ENCODE measurements around the gene CCSER1.

CCSER1 gene

DNA sequence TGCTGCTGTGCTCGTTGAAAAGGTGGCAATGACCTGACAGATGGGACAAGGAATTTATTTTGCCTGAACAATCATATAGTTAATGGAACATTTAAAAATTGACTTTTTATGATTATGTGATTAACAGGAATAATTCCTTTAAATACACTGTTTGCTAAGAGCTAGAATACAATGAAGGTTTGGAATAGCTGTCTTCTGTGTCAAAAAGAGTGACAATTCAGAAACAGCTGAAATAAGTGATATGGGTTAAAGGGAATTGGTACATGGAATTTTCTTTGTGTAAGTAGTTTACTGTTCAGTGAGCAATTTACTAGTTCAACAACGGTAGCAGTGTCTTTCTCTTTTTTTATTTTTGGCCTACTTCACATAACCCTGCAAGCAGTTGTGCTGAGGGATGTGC is 1093.1 kb downstream of the CCSER1 start:
- H3K4me3 ChIP-seq (ENCODE audit: low read length in 2 of 2), result no peak overlapping the region
- H3K18ac ChIP-seq (ENCODE audit: low read length), result no peak overlapping the region
- no peak overlapping the region for H3K9ac ChIP-seq (ENCODE audit: low read depth, low read length, poor library complexity)
- no CpG with 5 or more reads among the region's 2 CpGs for WGBS, 2 donors (ENCODE audit: extremely low coverage in 2 of 2, insufficient read length in 2 of 2, insufficient replicate concordance in 1 of 2)
- no peak overlapping the region for H2BK15ac ChIP-seq (ENCODE audit: low read length)
- H3K4ac ChIP-seq (ENCODE audit: low read length), result no peak overlapping the region
- H4K8ac ChIP-seq (ENCODE audit: low read depth, low read length), result no peak overlapping the region
- no peaks in the 10 kb centered on the region for H3K36me3 ChIP-seq (replicated peaks in 1 of 2; ENCODE audit: control insufficient read depth in 2 of 2, insufficient read depth in 2 of 2, low read length in 2 of 2)
- no peak overlapping the region for H3K4me2 ChIP-seq (ENCODE audit: insufficient read depth, low read length, poor library complexity, severe bottlenecking)
- no peak overlapping the region for H3K27ac ChIP-seq (replicated peaks; ENCODE audit: low read length)
- H3K79me1 ChIP-seq (ENCODE audit: low read depth, low read length), result no peaks in the 10 kb centered on the region
- no peaks in the 10 kb centered on the region for H3K4me1 ChIP-seq (ENCODE audit: control insufficient read depth in 2 of 2, insufficient read depth in 1 of 2, low read depth in 1 of 2, low read length in 2 of 2)
- no peaks in the 10 kb centered on the region for H3K27me3 ChIP-seq (ENCODE audit: control insufficient read depth in 3 of 3, insufficient read depth in 3 of 3, low read depth in 1 of 3, low read length in 3 of 3)
- no peak for DNase-seq (ENCODE audit: low spot score)
- H3K14ac ChIP-seq (ENCODE audit: low read length), result no peak overlapping the region
- no peak overlapping the region for H4K91ac ChIP-seq (ENCODE audit: low read depth, low read length, poor library complexity)
- no peak overlapping the region for H2BK5ac ChIP-seq (ENCODE audit: low read length)
- no peak overlapping the region for H2AFZ ChIP-seq (ENCODE audit: low read length)
- H2AK5ac ChIP-seq (ENCODE audit: low read depth, low read length), result no peak overlapping the region
- no peak overlapping the region for H2BK12ac ChIP-seq (ENCODE audit: low read length)
- no peak overlapping the region for H3K23ac ChIP-seq (ENCODE audit: low read depth, low read length, poor library complexity)
- H2BK120ac ChIP-seq (ENCODE audit: low read depth, low read length), result no peak overlapping the region
- H3K9me3 ChIP-seq (replicated peaks in 1 of 2; ENCODE audit: control insufficient read depth in 2 of 2, insufficient read depth in 1 of 2, low read depth in 1 of 2, low read length in 2 of 2), result no peaks in the 10 kb centered on the region

DNA sequence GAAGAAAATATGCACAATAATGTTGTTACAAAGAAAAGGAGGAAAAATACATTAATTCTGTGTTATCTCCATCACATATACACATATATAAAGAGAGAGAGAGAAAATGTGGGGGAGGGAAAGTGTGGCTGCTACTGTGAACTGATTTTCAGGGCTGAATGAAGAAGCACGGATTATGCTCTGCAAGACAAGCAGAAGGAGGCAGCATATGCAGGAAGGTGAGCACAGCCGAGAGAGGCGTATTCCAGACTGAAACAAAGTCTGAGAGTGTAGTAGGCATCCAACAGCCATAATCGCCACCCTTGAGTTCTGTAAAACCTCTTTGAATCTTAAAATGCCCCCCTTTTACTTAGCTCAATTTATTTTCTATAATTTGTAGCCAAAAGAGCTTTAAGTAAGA is 1094.8 kb downstream of the CCSER1 start:
- H2BK15ac ChIP-seq (ENCODE audit: low read length), result no peak overlapping the region
- no peaks in the 10 kb centered on the region for H3K79me1 ChIP-seq (ENCODE audit: low read depth, low read length)
- no peak for DNase-seq (ENCODE audit: low spot score)
- no peak overlapping the region for H3K4ac ChIP-seq (ENCODE audit: low read length)
- no peak overlapping the region for H3K14ac ChIP-seq (ENCODE audit: low read length)
- no peak overlapping the region for H2BK5ac ChIP-seq (ENCODE audit: low read length)
- no peak overlapping the region for H4K91ac ChIP-seq (ENCODE audit: low read depth, low read length, poor library complexity)
- no peak overlapping the region for H3K23ac ChIP-seq (ENCODE audit: low read depth, low read length, poor library complexity)
- no peaks in the 10 kb centered on the region for H3K27me3 ChIP-seq (ENCODE audit: control insufficient read depth in 3 of 3, insufficient read depth in 3 of 3, low read depth in 1 of 3, low read length in 3 of 3)
- WGBS, 2 donors (ENCODE audit: extremely low coverage in 2 of 2, insufficient read length in 2 of 2, insufficient replicate concordance in 1 of 2), result no CpG with 5 or more reads among the region's 4 CpGs
- no peak overlapping the region for H3K27ac ChIP-seq (replicated peaks; ENCODE audit: low read length)
- H3K4me1 ChIP-seq (ENCODE audit: control insufficient read depth in 2 of 2, insufficient read depth in 1 of 2, low read depth in 1 of 2, low read length in 2 of 2), result no peaks in the 10 kb centered on the region
- no peak overlapping the region for H4K8ac ChIP-seq (ENCODE audit: low read depth, low read length)
- no peak overlapping the region for H2AK5ac ChIP-seq (ENCODE audit: low read depth, low read length)
- no peak overlapping the region for H2BK12ac ChIP-seq (ENCODE audit: low read length)
- no peaks in the 10 kb centered on the region for H3K9me3 ChIP-seq (replicated peaks in 1 of 2; ENCODE audit: control insufficient read depth in 2 of 2, insufficient read depth in 1 of 2, low read depth in 1 of 2, low read length in 2 of 2)
- H3K36me3 ChIP-seq (replicated peaks in 1 of 2; ENCODE audit: control insufficient read depth in 2 of 2, insufficient read depth in 2 of 2, low read length in 2 of 2), result no peaks in the 10 kb centered on the region
- H2BK120ac ChIP-seq (ENCODE audit: low read depth, low read length), result no peak overlapping the region
- no peak overlapping the region for H2AFZ ChIP-seq (ENCODE audit: low read length)
- no peak overlapping the region for H3K9ac ChIP-seq (ENCODE audit: low read depth, low read length, poor library complexity)
- no peak overlapping the region for H3K18ac ChIP-seq (ENCODE audit: low read length)
- no peak overlapping the region for H3K4me3 ChIP-seq (ENCODE audit: low read length in 2 of 2)
- H3K4me2 ChIP-seq (ENCODE audit: insufficient read depth, low read length, poor library complexity, severe bottlenecking), result no peak overlapping the region

DNA sequence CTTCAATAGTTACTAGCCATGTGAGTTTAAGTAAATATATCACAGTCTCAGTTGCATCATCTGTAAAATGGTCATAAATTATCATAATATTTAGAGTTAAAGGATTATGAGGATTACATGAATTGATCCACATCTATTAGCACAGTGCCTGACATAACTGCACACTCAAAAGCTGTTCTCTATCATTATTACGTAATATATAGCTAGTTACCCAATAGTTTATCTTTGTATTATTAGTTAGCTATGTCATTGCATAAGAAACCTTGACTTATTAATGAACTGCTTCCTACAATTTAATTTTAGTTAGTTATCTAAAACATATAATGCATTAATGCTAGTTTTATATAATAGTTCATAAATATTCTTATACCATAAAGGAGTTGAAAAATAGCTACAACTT is 1099.7 kb downstream of the CCSER1 start:
- Histone ChIP-seq H4K91ac (ENCODE audit: low read depth, low read length, poor library complexity) (no peak overlapping the region), H3K14ac (ENCODE audit: low read length) (no peak overlapping the region), H3K36me3 (replicated peaks in 1 of 2; ENCODE audit: control insufficient read depth in 2 of 2, insufficient read depth in 2 of 2, low read length in 2 of 2) (no peaks in the 10 kb centered on the region), H3K9ac (ENCODE audit: low read depth, low read length, poor library complexity) (no peak overlapping the region), H3K18ac (ENCODE audit: low read length) (no peak overlapping the region), H3K4ac (ENCODE audit: low read length) (no peak overlapping the region), H3K4me1 (ENCODE audit: control insufficient read depth in 2 of 2, insufficient read depth in 1 of 2, low read depth in 1 of 2, low read length in 2 of 2) (no peaks in the 10 kb centered on the region), H2BK5ac (ENCODE audit: low read length) (no peak overlapping the region), H3K4me2 (ENCODE audit: insufficient read depth, low read length, poor library complexity, severe bottlenecking) (no peak overlapping the region), H3K27me3 (ENCODE audit: control insufficient read depth in 3 of 3, insufficient read depth in 3 of 3, low read depth in 1 of 3, low read length in 3 of 3) (no peaks in the 10 kb centered on the region), H2BK12ac (ENCODE audit: low read length) (no peak overlapping the region), H2AFZ (ENCODE audit: low read length) (no peak overlapping the region), H3K23ac (ENCODE audit: low read depth, low read length, poor library complexity) (no peak overlapping the region), H3K9me3 (replicated peaks in 1 of 2; ENCODE audit: control insufficient read depth in 2 of 2, insufficient read depth in 1 of 2, low read depth in 1 of 2, low read length in 2 of 2) (no peaks in the 10 kb centered on the region), H3K79me1 (ENCODE audit: low read depth, low read length) (no peaks in the 10 kb centered on the region), H3K4me3 (ENCODE audit: low read length in 2 of 2) (no peak overlapping the region), H4K8ac (ENCODE audit: low read depth, low read length) (no peak overlapping the region), H2AK5ac (ENCODE audit: low read depth, low read length) (no peak overlapping the region), H2BK15ac (ENCODE audit: low read length) (no peak overlapping the region), H2BK120ac (ENCODE audit: low read depth, low read length) (no peak overlapping the region), H3K27ac (replicated peaks; ENCODE audit: low read length) (no peak overlapping the region)
- WGBS, 2 donors (ENCODE audit: extremely low coverage in 2 of 2, insufficient read length in 2 of 2, insufficient replicate concordance in 1 of 2), result no CpG with 5 or more reads among the region's 1 CpG
- no peak for DNase-seq (ENCODE audit: low spot score)

DNA sequence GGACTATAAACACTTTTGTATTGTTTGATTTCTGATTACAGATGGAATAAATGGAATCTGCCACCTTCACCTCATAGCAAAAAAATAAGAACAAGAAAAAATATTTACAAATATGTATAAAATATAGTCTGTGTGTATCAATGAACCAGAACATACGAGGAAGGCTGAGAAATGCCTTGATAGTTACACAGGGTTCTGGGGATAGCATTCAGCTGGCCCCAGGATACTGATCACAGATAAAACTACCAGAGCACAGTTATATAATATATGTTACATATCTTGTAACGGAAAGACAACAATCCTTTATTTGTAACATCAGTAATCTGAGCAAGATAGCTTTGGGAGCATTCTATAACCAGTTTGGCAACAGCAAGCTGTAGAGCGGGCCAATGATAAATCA is 1101.5 kb downstream of the CCSER1 start:
- H2AFZ ChIP-seq (ENCODE audit: low read length), result no peak overlapping the region
- H4K8ac ChIP-seq (ENCODE audit: low read depth, low read length), result no peak overlapping the region
- H3K27ac ChIP-seq (replicated peaks; ENCODE audit: low read length), result no peak overlapping the region
- no peak for DNase-seq (ENCODE audit: low spot score)
- no peak overlapping the region for H3K4me2 ChIP-seq (ENCODE audit: insufficient read depth, low read length, poor library complexity, severe bottlenecking)
- no peak overlapping the region for H3K4me3 ChIP-seq (ENCODE audit: low read length in 2 of 2)
- H3K23ac ChIP-seq (ENCODE audit: low read depth, low read length, poor library complexity), result no peak overlapping the region
- H3K9ac ChIP-seq (ENCODE audit: low read depth, low read length, poor library complexity), result no peak overlapping the region
- H3K27me3 ChIP-seq (ENCODE audit: control insufficient read depth in 3 of 3, insufficient read depth in 3 of 3, low read depth in 1 of 3, low read length in 3 of 3), result no peaks in the 10 kb centered on the region
- no peak overlapping the region for H3K18ac ChIP-seq (ENCODE audit: low read length)
- H2BK12ac ChIP-seq (ENCODE audit: low read length), result no peak overlapping the region
- no CpG with 5 or more reads among the region's 3 CpGs for WGBS, 2 donors (ENCODE audit: extremely low coverage in 2 of 2, insufficient read length in 2 of 2, insufficient replicate concordance in 1 of 2)
- H2BK120ac ChIP-seq (ENCODE audit: low read depth, low read length), result no peak overlapping the region
- no peak overlapping the region for H3K4ac ChIP-seq (ENCODE audit: low read length)
- no peaks in the 10 kb centered on the region for H3K36me3 ChIP-seq (replicated peaks in 1 of 2; ENCODE audit: control insufficient read depth in 2 of 2, insufficient read depth in 2 of 2, low read length in 2 of 2)
- H2BK5ac ChIP-seq (ENCODE audit: low read length), result no peak overlapping the region
- H3K4me1 ChIP-seq (ENCODE audit: control insufficient read depth in 2 of 2, insufficient read depth in 1 of 2, low read depth in 1 of 2, low read length in 2 of 2), result no peaks in the 10 kb centered on the region
- no peaks in the 10 kb centered on the region for H3K9me3 ChIP-seq (replicated peaks in 1 of 2; ENCODE audit: control insufficient read depth in 2 of 2, insufficient read depth in 1 of 2, low read depth in 1 of 2, low read length in 2 of 2)
- H4K91ac ChIP-seq (ENCODE audit: low read depth, low read length, poor library complexity), result no peak overlapping the region
- H3K79me1 ChIP-seq (ENCODE audit: low read depth, low read length), result no peaks in the 10 kb centered on the region
- no peak overlapping the region for H2BK15ac ChIP-seq (ENCODE audit: low read length)
- no peak overlapping the region for H2AK5ac ChIP-seq (ENCODE audit: low read depth, low read length)
- no peak overlapping the region for H3K14ac ChIP-seq (ENCODE audit: low read length)
